Stomach (tissue), 4 donors: ENCODE results near the gene SPAG16.

ENCODE experiments used
- POLR2A ChIP-seq, 4 donors: fragments of 450-650 bp; IDR thresholded peaks; one replicate each; pipeline ENCODE4 v1.6.1; 2016; ENCODE audit warnings: antibody characterized with exemption in 4 of 4, control low read depth in 2 of 4, mild to moderate bottlenecking in 1 of 4, moderate library complexity in 1 of 4
- TF ChIP-seq, protein P1 (sequence below), 7 experiments: fragments of 450-650 bp in 4 of 7; fragments of 200-600 bp in 3 of 7; sonication (generic) in 3 of 7; IDR thresholded peaks; one replicate each; pipeline ENCODE4 v1.5.1; 2016 to 2019; ENCODE audit warnings: antibody characterized with exemption in 7 of 7, control low read depth in 2 of 7, mild to moderate bottlenecking in 1 of 7

DNA sequence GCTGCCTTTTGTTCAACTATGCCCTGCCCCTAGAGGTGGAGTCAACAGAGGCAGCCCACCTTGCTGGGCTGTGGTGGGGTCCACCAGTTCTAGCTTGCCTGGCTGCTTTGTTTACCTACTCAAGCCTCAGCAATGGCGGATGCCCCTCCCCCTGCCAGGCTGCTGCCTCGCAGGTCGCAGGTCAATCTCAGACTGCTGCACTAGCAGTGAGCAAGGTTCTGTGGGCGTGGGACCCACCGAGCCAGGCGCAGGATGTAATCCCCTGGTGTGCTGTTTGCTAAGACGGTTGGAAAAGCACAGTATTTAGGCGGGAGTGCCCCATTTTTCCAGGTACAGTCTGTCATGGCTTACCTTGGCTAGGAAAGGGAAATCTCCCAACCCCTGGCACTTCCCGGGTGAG, 993.6 kb downstream of the SPAG16 start:
- TF ChIP-seq, protein P1, sequence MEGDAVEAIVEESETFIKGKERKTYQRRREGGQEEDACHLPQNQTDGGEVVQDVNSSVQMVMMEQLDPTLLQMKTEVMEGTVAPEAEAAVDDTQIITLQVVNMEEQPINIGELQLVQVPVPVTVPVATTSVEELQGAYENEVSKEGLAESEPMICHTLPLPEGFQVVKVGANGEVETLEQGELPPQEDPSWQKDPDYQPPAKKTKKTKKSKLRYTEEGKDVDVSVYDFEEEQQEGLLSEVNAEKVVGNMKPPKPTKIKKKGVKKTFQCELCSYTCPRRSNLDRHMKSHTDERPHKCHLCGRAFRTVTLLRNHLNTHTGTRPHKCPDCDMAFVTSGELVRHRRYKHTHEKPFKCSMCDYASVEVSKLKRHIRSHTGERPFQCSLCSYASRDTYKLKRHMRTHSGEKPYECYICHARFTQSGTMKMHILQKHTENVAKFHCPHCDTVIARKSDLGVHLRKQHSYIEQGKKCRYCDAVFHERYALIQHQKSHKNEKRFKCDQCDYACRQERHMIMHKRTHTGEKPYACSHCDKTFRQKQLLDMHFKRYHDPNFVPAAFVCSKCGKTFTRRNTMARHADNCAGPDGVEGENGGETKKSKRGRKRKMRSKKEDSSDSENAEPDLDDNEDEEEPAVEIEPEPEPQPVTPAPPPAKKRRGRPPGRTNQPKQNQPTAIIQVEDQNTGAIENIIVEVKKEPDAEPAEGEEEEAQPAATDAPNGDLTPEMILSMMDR (IDR thresholded peaks at IDR 0.05): no peak
- TF ChIP-seq POLR2A (IDR thresholded peaks at IDR 0.05): no peak
